Fibroblast of peridontal ligament (primary cell): ENCODE results near the gene IL17A.

Experiments used
- DNase-seq: peaks from one replicate; pipeline ENCODE4 v3.0.0-alpha.2; 2010; ENCODE audit errors: extremely low read depth

The IL17A gene

DNA sequence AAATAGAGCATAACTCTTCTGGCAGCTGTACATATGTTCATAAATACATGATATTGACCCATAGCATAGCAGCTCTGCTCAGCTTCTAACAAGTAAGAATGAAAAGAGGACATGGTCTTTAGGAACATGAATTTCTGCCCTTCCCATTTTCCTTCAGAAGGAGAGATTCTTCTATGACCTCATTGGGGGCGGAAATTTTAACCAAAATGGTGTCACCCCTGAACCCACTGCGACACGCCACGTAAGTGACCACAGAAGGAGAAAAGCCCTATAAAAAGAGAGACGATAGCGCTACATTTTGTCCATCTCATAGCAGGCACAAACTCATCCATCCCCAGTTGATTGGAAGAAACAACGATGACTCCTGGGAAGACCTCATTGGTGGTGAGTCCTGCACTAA, at the start of gene IL17A:
IL17A (plus strand) TSS at position 301 of the 400 bp plus-strand sequence; CDS start at position 358, 57 bp downstream.
- DNase-seq: no peak

GRCh38 chr6:52136934-52137467, 49.2 kb upstream of the IL17A start:
- no peak for DNase-seq

- DNase-seq: no peak
Measured at GRCh38 chr6:52138284-52138683, 47.9 kb upstream of the IL17A start.

GRCh38 chr6:52139985-52140680, 46.0 kb upstream of the IL17A start:
- DNase-seq: no peak

DNA sequence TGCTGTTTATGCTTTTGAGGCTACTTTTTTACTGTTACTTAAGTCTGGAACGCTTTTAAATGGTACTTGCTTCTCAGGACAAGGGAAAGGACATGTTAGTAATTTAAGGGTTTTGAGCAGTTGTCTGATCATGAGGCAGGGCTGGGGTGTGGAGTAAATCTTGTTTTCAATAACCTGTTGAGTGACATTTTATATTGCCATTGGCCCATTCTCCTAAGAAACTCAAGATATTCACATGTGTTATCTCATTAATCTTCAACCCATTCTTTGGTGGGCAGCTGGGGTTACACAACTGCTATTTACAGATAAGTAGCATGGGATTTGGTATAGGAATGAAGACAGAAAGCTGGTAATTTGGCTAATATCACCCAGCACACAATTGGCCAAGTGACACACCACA, 44.6 kb upstream of the IL17A start:
- no peak for DNase-seq

GRCh38 chr6:52142556-52142955, 43.6 kb upstream of the IL17A start:
- DNase-seq: no peak

GRCh38 chr6:52143551-52143950, 42.6 kb upstream of the IL17A start:
- DNase-seq: no peak

GRCh38 chr6:52144196-52145076, 41.7 kb upstream of the IL17A start:
- no peak for DNase-seq

- no peak for DNase-seq
Measured at GRCh38 chr6:52146851-52147445, 39.2 kb upstream of the IL17A start.

DNA sequence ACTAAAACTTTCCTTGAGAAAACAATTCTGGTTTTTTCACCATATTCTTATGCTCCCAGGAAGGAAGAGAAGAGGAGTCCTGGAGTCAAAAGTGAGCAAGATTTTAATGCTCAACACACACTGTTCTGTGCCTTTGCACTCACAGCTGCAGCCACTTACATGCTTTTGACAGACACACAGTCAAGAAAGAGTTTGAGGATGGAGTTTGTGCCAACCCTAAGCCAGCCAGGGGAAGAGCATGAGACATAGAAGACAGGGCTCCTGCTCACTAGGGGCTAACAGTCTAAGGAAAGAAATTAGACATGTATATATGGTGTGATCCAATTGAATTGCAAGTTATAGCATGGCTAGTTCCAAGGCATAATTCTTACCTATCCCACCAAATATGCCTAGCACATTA, 37.1 kb upstream of the IL17A start:
- DNase-seq: no peak

GRCh38 chr6:52149949-52150348, 36.2 kb upstream of the IL17A start:
- no peak for DNase-seq

GRCh38 chr6:52152070-52152423, 34.1 kb upstream of the IL17A start:
- DNase-seq: no peak

DNA sequence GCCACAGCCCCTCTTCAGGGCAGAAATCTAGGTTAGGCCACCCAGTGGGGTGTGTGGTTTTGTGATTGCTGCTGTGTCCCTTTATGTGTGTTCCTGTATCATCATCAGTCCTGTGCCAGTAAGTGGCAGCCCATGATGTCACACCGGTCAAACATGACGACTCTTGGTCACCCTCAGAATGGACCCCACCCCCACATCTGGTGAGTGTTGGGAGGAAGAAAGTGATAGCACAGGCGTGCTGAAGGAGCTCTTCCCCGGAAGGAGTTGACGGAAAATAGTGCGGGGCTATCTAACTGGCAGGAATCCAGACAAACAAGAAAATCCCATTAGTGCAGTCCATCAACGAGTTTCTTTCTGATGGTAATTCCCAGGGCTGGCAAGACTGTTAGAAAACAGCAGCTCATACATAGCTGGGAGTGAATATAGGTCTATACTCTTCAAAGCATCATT, 33.4 kb upstream of the IL17A start:
- DNase-seq: no peak

- DNase-seq: no peak
Measured at GRCh38 chr6:52154381-52154780, 31.8 kb upstream of the IL17A start.

- no peak for DNase-seq
Measured at GRCh38 chr6:52155791-52156576, 30.2 kb upstream of the IL17A start.

- peak; percentile 25 for DNase-seq
Measured at GRCh38 chr6:52157301-52157941, 28.8 kb upstream of the IL17A start.

DNA sequence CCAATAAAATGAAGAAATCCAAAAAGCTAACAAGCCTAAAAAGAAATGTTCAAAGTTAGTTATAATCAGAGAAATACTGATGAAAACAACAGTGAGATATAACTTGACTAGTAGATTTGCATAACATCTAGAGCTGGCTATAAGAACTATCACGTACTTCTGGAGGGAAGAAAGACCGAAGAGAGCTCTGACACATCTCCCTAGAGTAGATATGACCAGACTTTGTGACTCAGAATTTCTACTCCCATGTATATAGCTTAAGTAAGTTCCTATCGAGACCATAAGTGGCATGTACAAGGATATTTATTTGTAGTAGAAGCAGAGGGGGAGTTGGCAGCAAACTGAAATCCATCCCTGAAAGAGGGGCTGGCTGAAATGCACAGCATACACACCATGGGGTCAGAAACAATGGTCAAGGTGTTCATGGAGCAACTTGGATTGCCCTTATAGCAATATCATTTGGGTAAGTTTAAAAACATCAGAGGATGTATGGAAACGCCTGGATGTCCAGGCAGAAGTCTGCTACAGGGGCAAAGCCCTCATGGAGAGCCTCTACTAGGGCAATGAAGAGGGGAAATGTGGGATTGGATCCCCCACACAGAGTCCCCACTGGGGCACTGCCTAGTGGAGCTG, 25.6 kb upstream of the IL17A start:
- no peak for DNase-seq

- DNase-seq: no peak
Measured at GRCh38 chr6:52161689-52162438, 24.3 kb upstream of the IL17A start.

GRCh38 chr6:52162940-52163908, 23.0 kb upstream of the IL17A start:
- DNase-seq: peak; percentile 65
